GM12872 (cell line): ENCODE data around the gene SHANK1.

Source experiments
- TF ChIP-seq, protein P1 (sequence below): IDR thresholded peaks from 3 replicates; pipeline ENCODE4 v1.5.1; 2011; ENCODE audit warnings: low read depth, mild to moderate bottlenecking, low read length, moderate library complexity; ENCODE audit not compliant: insufficient read depth

Gene SHANK1

DNA sequence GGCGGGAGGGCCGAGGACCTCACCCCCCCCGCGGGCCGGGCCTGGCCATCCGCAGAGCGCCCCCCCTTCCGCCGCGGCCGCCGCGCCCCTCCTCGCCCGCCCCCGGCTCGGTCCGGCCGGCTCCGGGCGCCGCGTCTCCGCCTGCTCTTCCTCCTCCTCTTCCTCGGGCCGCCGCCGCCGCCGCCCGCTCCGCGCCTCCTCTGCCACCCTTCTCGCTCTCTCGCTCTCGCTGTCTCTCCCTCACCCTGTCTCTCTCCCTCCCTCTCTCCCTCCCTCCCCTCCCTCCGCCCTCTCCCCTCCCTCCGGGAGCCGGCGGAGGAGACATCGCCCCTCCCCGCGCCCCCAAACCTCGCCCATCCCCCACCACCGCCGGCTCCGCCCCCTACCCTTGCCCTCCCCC lies at the start of gene SHANK1:
Gene SHANK1 (minus strand): TSS at position 237 of the 400 bp plus-strand sequence. CDS start 2,883 bp downstream, outside the sequence.
- TF ChIP-seq, protein P1, sequence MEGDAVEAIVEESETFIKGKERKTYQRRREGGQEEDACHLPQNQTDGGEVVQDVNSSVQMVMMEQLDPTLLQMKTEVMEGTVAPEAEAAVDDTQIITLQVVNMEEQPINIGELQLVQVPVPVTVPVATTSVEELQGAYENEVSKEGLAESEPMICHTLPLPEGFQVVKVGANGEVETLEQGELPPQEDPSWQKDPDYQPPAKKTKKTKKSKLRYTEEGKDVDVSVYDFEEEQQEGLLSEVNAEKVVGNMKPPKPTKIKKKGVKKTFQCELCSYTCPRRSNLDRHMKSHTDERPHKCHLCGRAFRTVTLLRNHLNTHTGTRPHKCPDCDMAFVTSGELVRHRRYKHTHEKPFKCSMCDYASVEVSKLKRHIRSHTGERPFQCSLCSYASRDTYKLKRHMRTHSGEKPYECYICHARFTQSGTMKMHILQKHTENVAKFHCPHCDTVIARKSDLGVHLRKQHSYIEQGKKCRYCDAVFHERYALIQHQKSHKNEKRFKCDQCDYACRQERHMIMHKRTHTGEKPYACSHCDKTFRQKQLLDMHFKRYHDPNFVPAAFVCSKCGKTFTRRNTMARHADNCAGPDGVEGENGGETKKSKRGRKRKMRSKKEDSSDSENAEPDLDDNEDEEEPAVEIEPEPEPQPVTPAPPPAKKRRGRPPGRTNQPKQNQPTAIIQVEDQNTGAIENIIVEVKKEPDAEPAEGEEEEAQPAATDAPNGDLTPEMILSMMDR = no peak

DNA sequence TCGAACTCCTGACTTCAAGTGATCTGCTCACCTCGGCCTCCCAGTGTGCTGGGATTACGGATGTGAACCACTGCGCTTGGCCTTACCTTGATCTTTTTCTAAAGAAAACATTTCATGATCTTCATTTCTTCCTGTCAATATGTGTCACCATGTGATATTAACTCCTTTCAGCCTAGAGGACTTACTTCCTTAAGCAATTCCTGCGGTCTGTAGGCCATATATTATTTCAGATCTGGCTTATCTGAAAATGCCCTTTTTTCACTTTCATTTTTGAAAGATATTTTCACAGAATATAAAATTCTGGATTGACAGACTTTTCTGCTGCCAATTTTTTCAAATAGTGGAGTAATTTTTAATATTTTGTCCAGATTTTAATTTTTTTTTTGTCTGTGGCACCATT lies 48.7 kb upstream of the SHANK1 start:
- TF ChIP-seq, protein P1 = no peak

GRCh38 chr19:50764409-50764808 lies 44.8 kb upstream of the SHANK1 start:
- TF ChIP-seq, protein P1 = no peak

DNA sequence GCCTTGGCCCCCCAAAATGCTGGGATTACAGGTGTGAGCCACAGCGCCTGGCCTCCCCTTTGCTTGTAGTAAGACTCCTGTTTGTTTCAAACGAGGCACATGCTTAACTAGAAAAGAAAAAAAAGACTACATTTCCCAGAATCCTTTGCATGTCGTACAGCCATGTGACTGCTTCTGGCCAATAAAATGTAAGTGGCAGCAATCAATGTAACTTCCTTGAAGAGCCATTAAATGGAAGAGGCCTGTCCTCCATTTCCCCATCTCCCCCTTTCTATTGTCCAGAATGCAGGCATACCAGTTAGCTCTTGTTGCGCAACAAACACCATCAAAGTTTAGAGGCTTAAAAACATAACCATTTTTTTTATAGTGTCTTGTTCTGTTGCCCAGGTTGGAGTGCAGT lies 40.3 kb upstream of the SHANK1 start:
- TF ChIP-seq, protein P1 = no peak

DNA sequence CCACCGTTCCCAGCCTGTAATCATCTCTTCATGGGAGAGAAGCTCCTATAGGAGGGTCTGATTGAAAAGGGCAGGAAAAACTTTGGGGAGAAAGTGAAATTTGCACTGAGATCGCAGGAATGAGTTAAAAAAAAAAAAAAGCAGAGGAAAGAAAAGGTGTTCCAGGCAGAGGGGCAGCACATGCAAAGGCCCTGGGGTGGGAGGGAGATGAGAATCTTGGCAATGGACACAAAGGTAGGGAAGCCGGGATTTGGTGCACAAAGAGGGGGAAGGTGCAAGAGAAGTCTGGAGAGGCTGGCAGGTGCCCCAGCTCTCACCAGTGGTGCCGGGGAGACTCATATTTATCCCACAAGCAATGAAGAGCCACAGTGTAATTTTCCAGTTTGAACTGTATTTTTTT lies 34.3 kb upstream of the SHANK1 start:
- TF ChIP-seq, protein P1 = no peak

DNA sequence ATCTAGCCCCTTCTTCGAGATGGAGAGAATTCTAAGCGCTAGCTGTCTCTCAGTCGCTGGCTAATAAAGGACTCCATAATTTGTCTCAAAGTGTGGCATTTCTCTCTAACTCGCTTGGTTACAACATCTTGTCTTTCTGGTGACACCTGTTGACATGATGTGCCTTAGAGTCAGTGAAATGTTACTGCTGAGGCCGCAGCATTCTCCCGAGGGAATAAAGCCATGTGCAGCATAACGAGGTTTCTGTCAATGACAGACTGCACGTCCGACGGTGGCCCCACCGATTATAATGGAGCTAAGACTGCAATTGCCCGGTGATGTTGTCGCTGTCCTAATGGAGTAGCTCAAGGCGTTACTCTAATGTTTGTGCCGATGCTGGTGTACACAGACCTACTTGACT lies 30.4 kb upstream of the SHANK1 start:
- TF ChIP-seq, protein P1 = no peak

DNA sequence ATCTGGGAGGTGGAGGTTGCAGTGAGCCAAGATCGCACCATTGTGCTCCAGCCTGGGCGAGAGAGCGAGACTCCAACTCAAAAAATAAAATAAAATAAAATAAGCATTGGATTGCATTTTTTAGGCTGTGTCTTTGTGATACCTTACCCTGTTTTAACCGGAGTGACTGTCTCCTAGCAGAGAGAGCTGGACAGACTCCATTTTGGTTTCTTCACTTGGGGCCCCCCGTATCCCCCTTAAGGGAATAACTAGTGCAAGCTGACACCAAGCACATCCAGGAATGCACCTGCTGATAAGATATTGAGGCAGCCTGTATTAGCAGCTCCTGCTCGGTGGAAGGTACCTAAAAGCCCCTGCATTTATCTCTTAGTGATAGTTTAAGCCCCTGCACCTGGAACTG lies 29.9 kb upstream of the SHANK1 start:
- TF ChIP-seq, protein P1 = no peak

- TF ChIP-seq, protein P1 = no peak
Measured at GRCh38 chr19:50745221-50745620, 25.6 kb upstream of the SHANK1 start.
